CD4-positive, alpha-beta T cell treated with Interferon gamma for 1 hour (primary cell): ENCODE results near the gene MYL6B.
A peak's percentile ranks its signal among the peaks of the same experiment; 100 is the strongest.
"Not testable (repeated sequence)": the region's sequence is repeated elsewhere in the genome, so short reads cannot be mapped to it uniquely, and the experiment has no call there.

ENCODE experiments used
- DNase-seq: peaks from one replicate; pipeline ENCODE4 v3.0.0-alpha.2; 2020

Gene MYL6B

DNA sequence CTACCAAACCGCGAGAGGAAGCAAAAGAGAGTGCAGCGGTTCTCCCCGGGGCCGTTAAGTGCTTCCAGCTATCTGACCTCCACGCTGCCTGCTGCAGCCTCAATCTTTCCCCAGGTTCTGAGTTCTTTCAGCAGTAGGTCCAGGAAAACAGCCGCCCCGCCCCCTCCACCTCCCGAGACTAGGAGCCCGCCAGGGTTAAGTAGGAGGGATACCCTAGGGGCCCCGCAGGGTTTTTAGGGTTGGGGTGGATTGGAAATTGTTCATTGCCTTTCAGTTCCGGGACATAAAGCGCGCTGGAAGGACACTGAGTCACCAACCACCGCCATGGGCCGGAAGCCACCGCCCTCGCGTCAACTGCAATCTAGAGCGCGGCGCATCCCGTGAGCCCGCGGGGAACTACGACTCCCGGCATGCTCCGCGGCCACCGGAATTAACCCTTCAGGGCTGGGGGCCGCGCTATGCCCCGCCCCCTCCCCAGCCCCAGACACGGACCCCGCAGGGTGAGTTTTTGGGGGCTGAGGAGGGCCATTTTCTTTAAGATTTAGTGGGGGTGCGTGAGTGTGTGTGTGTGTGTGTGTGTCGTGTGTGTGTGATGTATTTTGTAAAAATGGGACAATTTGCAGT is at the start of gene MYL6B:
MYL6B (plus strand) TSS at position 456 of the 624 bp plus-strand sequence. CDS start 1,332 bp downstream, outside the sequence.
- DNase-seq, result peak; percentile 87

DNA sequence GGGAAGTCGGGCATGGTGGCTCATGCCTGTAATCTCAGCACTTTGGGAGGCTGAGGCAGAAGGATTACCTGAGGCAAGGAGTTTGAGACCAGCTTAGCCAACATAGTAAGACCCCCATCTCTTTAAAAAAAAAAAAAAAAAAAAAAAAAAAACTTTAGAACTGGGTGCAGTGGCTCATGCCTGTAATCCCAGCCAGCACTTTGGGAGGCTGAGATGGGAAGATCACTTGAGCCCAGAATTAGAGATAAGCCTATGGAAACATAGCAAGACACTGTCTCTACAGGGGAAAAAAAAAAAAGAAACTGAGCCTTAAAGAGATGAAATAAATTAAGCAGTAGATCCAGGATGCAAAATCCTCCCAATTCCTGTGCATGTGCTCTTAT is 49.7 kb upstream of the MYL6B start:
- no peak for DNase-seq

DNA sequence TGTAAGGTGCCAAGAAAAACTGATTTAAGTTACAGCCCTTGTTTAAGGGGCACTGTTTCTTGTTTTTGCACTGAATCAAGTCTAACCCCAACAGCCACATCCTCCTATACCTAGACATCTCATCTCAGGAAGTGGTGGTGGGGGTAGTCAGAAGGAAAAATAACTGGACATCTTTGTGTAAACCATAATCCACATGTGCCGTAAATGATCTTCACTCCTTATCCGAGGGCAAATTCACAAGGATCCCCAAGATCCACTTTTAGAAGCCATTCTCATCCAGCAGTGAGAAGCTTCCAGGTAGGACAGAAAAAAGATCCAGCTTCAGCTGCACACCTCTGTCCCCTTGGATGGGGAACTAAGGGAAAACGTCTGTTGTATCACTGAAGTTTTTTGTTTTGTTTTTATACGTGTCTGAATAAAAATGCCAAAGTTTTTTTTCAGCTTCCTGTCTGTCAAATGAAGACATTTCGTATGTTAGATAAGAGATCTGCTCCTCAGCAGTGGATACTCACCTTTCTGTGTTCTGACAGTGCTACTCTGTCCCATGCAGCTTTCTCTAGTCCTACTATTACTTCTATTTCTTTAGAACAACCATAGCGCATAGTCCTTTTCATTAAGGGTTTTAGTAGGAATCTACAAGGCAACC is 49.2 kb upstream of the MYL6B start:
- DNase-seq, result no peak

DNA sequence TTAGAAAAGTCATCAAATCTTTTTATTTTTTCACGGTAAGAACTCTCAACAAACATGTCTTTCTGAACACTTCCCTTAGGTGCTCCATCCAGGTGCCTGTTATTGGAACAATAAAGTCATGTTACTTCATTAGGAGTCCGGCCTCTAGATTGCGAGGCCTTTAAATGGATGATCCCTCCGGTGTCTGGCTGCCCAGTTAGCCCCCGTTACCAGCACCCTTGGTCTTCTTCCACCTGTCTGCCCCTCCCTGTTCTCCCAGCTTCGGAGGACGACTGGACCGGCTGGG is 48.6 kb upstream of the MYL6B start:
- DNase-seq, result no peak

GRCh38 chr12:56104109-56104814 is 48.1 kb upstream of the MYL6B start, which contains the start of gene PA2G4:
TSS of gene PA2G4 (plus strand) at chr12:56104559. CDS start at chr12:56104738, 179 bp downstream.
- DNase-seq, result peak; percentile 98

- no peak for DNase-seq
These were observed 47.4 kb upstream of the MYL6B start for GRCh38 chr12:56104815-56105608.

GRCh38 chr12:56105609-56105902 is 46.8 kb upstream of the MYL6B start:
- no peak for DNase-seq

DNA sequence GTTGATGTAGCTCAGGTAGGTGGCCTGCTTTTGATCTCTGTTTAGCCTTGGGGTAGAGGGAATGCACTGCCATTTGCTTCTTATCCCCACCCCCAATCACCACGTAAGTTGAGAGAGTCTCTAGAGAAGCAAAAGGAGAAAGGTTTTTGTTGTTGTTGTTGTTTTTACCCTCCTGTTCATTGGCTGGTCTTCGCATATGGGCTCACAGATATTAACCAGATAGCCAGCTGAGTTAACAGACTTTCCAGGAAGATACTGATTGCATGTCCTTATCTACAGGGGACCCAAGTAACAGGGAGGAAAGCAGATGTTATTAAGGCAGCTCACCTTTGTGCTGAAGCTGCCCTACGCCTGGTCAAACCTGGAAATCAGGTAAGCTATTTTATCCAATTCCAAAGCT is 45.1 kb upstream of the MYL6B start:
- no peak for DNase-seq

GRCh38 chr12:56110571-56110970 is 41.8 kb upstream of the MYL6B start:
- no peak for DNase-seq

- no peak for DNase-seq
These were observed 38.3 kb upstream of the MYL6B start for GRCh38 chr12:56114084-56114483.

DNA sequence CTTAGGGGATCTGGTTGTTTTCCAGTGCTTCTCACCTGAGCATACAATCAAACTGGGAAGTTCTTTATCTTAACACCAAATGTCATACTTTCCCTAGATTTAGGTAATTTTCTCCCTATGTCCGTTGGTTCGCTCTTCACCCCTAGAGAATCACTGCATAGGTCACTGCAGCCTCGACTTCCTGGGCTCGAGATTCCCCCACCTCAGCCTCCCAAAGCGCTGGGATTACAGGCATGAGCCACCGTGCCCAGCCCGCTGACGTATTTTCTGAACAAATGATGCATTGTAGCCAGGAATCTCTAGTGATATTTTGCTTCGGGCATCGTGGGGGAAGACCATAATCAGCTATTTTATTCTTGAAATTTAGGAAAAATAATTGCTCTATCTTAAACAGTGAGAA is 37.1 kb upstream of the MYL6B start:
- DNase-seq, result no peak

- DNase-seq, result peak; percentile 90
These were observed 35.9 kb upstream of the MYL6B start, which contains the start of gene RPL41 for GRCh38 chr12:56116267-56117081. TSS of gene RPL41 (plus strand) at chr12:56116633.

- DNase-seq, result not testable (repeated sequence)
These were observed 35.2 kb upstream of the MYL6B start for GRCh38 chr12:56117082-56117706.

GRCh38 chr12:56117778-56118687 is 34.4 kb upstream of the MYL6B start, which contains the start of gene ZC3H10:
TSS of gene ZC3H10 (plus strand) at chr12:56118266. CDS start at chr12:56120563, 2,297 bp downstream.
- peak; percentile 99 for DNase-seq

GRCh38 chr12:56118688-56119357 is 33.6 kb upstream of the MYL6B start:
- no peak for DNase-seq

GRCh38 chr12:56119361-56119796 is 33.0 kb upstream of the MYL6B start:
- peak; percentile 67 for DNase-seq

GRCh38 chr12:56120158-56120846 is 32.1 kb upstream of the MYL6B start:
- no peak for DNase-seq

DNA sequence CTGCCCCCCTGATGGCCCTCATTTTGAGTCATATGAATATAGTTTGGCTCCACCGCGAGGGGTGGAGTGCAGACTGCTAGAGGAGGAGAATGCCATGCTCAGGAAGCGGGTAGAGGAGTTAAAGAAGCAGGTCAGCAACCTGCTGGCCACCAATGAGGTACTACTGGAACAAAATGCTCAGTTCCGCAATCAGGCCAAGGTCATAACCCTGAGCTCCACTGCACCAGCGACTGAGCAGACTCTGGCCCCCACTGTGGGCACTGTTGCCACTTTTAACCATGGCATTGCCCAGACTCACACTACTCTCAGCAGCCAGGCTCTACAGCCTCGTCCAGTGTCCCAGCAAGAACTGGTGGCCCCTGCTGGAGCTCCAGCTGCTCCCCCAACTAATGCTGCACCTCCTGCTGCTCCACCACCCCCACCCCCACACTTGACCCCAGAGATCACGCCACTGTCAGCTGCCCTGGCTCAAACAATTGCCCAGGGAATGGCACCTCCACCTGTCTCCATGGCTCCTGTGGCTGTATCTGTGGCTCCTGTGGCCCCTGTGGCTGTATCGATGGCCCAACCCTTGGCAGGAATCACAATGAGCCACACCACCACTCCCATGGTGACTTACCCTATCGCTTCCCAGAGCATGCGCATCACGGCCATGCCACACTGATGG is 31.1 kb upstream of the MYL6B start:
- no peak for DNase-seq

- no peak for DNase-seq
These were observed 29.8 kb upstream of the MYL6B start for GRCh38 chr12:56122637-56123036.
